Mesothelial cell of epicardium (in vitro differentiated cells): ENCODE data around the gene PARD3. TPM values are rescaled to one million over a fixed set of nuclear protein-coding genes. Genes with fewer than 3 reads are reported as not detected.

Experiments
- DNase-seq, 2 experiments: peaks; one replicate each; pipeline ENCODE4 v3.0.0; 2021; ENCODE audit warnings: low spot score in 2 of 2; ENCODE audit not compliant: unreplicated experiment in 2 of 2
- H3K27ac Mint-ChIP-seq: 2 replicates; pipeline ENCODE4 v1.8.0; 2021; ENCODE audit warnings: mixed read lengths
- H3K27me3 Mint-ChIP-seq: 2 replicates; pipeline ENCODE4 v1.8.0; 2021; ENCODE audit warnings: low read depth, mixed read lengths
- H3K36me3 Mint-ChIP-seq: 2 replicates; pipeline ENCODE4 v1.8.0; 2021; ENCODE audit warnings: mixed read lengths
- H3K4me1 Mint-ChIP-seq: 2 replicates; pipeline ENCODE4 v1.8.0; 2021; ENCODE audit warnings: mixed read lengths
- H3K4me3 Mint-ChIP-seq: 2 replicates; pipeline ENCODE4 v1.8.0; 2021; ENCODE audit warnings: mild to moderate bottlenecking, moderate library complexity, mixed read lengths
- H3K9me3 Mint-ChIP-seq: 2 replicates; pipeline ENCODE4 v1.8.0; 2021; ENCODE audit warnings: mixed read lengths
- CTCF ChIP-seq: fragments of 200-600 bp; sonication (generic); IDR thresholded peaks from one replicate; pipeline ENCODE4 v1.5.0; 2021; ENCODE audit warnings: antibody characterized with exemption; ENCODE audit not compliant: unreplicated experiment
- total RNA-seq: library from RNA; stranded (reverse); gene quantifications from 3 replicates; pipeline ENCODE4 v1.2.1, GENCODE V29; 2021

The PARD3 gene
- total RNA-seq, 1 donor from 2014 or later, result 73.2 TPM

GRCh38 chr10:34112171-34112782, 702.8 kb downstream of the PARD3 start:
- TF ChIP-seq CTCF, result no peak
- no peaks in the 10 kb centered on the region for H3K9me3 Mint-ChIP-seq
- no peak for DNase-seq
- peaks cover 9% of the 10 kb centered on the region for H3K36me3 Mint-ChIP-seq
- peaks cover 42% of the 10 kb centered on the region for H3K4me1 Mint-ChIP-seq
- H3K27ac Mint-ChIP-seq, result peak overlapping the region; percentile 2
- H3K27me3 Mint-ChIP-seq, result no peaks in the 10 kb centered on the region
- H3K4me3 Mint-ChIP-seq, result no peak overlapping the region

- Mint-ChIP-seq H3K4me3 (no peak overlapping the region), H3K36me3 (peaks cover 9% of the 10 kb centered on the region), H3K4me1 (peaks cover 31% of the 10 kb centered on the region), H3K9me3 (no peaks in the 10 kb centered on the region), H3K27ac (no peak overlapping the region), H3K27me3 (no peaks in the 10 kb centered on the region)
- DNase-seq, result no peak
- TF ChIP-seq CTCF, result no peak
Observed at GRCh38 chr10:34111179-34111578, 703.9 kb downstream of the PARD3 start.

- peaks cover 9% of the 10 kb centered on the region for H3K36me3 Mint-ChIP-seq
- H3K9me3 Mint-ChIP-seq, result no peaks in the 10 kb centered on the region
Observed at GRCh38 chr10:34109952-34110702, 705.0 kb downstream of the PARD3 start.

GRCh38 chr10:34109495-34109894, 705.6 kb downstream of the PARD3 start:
- no peaks in the 10 kb centered on the region for H3K27me3 Mint-ChIP-seq
- H3K9me3 Mint-ChIP-seq, result no peaks in the 10 kb centered on the region
- no peak for TF ChIP-seq CTCF
- H3K4me1 Mint-ChIP-seq, result peaks cover 36% of the 10 kb centered on the region
- H3K36me3 Mint-ChIP-seq, result peaks cover 9% of the 10 kb centered on the region
- DNase-seq, result no peak
- no peak overlapping the region for H3K4me3 Mint-ChIP-seq
- no peak overlapping the region for H3K27ac Mint-ChIP-seq

More at GRCh38 chr10:34109952-34110702, 705.0 kb downstream of the PARD3 start:
- no peaks in the 10 kb centered on the region for H3K27me3 Mint-ChIP-seq
- H3K27ac Mint-ChIP-seq, result no peak overlapping the region
- no peak for TF ChIP-seq CTCF
- DNase-seq, result no peak
- no peak overlapping the region for H3K4me3 Mint-ChIP-seq
- H3K4me1 Mint-ChIP-seq, result peaks cover 32% of the 10 kb centered on the region

- H3K4me1 Mint-ChIP-seq, result peaks cover 31% of the 10 kb centered on the region
- no peak for TF ChIP-seq CTCF
- H3K27me3 Mint-ChIP-seq, result no peaks in the 10 kb centered on the region
Observed at GRCh38 chr10:34107626-34108516, 707.2 kb downstream of the PARD3 start.

More at GRCh38 chr10:34107626-34108516, 707.2 kb downstream of the PARD3 start:
- Mint-ChIP-seq H3K36me3 (peaks cover 9% of the 10 kb centered on the region), H3K4me3 (no peak overlapping the region), H3K27ac (no peak overlapping the region), H3K9me3 (no peaks in the 10 kb centered on the region)
- DNase-seq, result no peak
